ENCODE results near the gene MAP2. TPM values are rescaled to one million over a fixed set of nuclear protein-coding genes. Genes with fewer than 3 reads are reported as not detected.

MAP2 gene
- total RNA-seq, 1 donor from 2014 or later, result 7.2 TPM

DNA sequence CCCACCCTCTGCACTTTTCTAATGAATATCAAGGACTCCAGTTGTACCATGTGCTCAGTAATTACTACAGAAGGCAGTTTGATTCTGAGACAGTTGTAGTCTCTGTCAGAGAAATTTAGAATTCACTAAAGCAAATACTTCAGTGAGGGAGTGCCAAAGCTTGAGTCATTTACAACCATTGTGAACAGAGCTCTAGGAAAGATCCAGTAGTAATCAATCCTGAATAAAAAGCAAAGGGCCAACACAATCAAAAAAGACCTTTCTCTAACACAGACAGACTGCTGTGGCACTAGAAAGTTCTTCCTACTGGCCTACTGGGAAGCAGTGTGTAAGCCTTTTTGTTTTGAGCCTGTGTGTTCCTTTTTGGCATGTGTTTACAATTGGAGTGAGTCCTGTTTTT lies 212.2 kb downstream of the MAP2 start:
- Mint-ChIP-seq H3K9me3 (ENCODE audit: unreplicated experiment) (no peaks in the 10 kb centered on the region), H3K27me3 (ENCODE audit: unreplicated experiment) (peaks cover 16% of the 10 kb centered on the region), H3K4me1 (ENCODE audit: unreplicated experiment) (peaks cover 11% of the 10 kb centered on the region), H3K4me3 (ENCODE audit: unreplicated experiment) (no peak overlapping the region), H3K36me3 (ENCODE audit: unreplicated experiment) (peaks cover 3% of the 10 kb centered on the region), H3K27ac (ENCODE audit: unreplicated experiment) (no peak overlapping the region)
- no peak for DNase-seq (ENCODE audit: extremely low spot score, unreplicated experiment)
- no peak for TF ChIP-seq CTCF (IDR thresholded peaks at IDR 0.05)

DNA sequence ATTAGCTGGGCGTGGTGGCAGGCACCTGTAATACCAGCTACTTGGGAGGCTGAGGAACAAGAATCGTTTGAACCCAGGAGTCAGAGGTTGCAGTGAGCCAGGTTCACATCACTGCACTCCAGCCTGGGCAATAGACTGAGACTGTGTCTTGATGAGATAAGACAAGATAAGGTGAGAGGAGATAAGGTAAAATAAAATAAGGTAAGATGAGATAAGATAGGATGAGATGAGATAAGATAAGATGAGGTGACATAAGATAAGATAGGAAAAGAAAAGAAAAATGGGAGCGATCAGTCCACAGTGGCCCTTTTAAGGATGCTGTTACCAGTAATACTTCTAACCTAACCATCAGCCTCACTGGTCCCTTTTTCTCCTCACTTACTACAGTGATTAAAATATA lies 213.4 kb downstream of the MAP2 start:
- no peak overlapping the region for H3K27ac Mint-ChIP-seq (ENCODE audit: unreplicated experiment)
- DNase-seq (ENCODE audit: extremely low spot score, unreplicated experiment), result no peak
- H3K9me3 Mint-ChIP-seq (ENCODE audit: unreplicated experiment), result no peaks in the 10 kb centered on the region
- peaks cover 10% of the 10 kb centered on the region for H3K27me3 Mint-ChIP-seq (ENCODE audit: unreplicated experiment)
- peaks cover 13% of the 10 kb centered on the region for H3K4me1 Mint-ChIP-seq (ENCODE audit: unreplicated experiment)
- no peak for TF ChIP-seq CTCF (IDR thresholded peaks at IDR 0.05)
- peaks cover 3% of the 10 kb centered on the region for H3K36me3 Mint-ChIP-seq (ENCODE audit: unreplicated experiment)
- H3K4me3 Mint-ChIP-seq (ENCODE audit: unreplicated experiment), result no peak overlapping the region

GRCh38 chr2:209638346-209638745 lies 214.5 kb downstream of the MAP2 start:
- DNase-seq (ENCODE audit: extremely low spot score, unreplicated experiment), result no peak
- H3K36me3 Mint-ChIP-seq (ENCODE audit: unreplicated experiment), result peaks cover 2% of the 10 kb centered on the region
- no peak for TF ChIP-seq CTCF (IDR thresholded peaks at IDR 0.05)
- H3K27me3 Mint-ChIP-seq (ENCODE audit: unreplicated experiment), result peaks cover 3% of the 10 kb centered on the region
- H3K4me3 Mint-ChIP-seq (ENCODE audit: unreplicated experiment), result no peak overlapping the region
- no peak overlapping the region for H3K27ac Mint-ChIP-seq (ENCODE audit: unreplicated experiment)
- no peaks in the 10 kb centered on the region for H3K9me3 Mint-ChIP-seq (ENCODE audit: unreplicated experiment)
- peaks cover 21% of the 10 kb centered on the region for H3K4me1 Mint-ChIP-seq (ENCODE audit: unreplicated experiment)

DNA sequence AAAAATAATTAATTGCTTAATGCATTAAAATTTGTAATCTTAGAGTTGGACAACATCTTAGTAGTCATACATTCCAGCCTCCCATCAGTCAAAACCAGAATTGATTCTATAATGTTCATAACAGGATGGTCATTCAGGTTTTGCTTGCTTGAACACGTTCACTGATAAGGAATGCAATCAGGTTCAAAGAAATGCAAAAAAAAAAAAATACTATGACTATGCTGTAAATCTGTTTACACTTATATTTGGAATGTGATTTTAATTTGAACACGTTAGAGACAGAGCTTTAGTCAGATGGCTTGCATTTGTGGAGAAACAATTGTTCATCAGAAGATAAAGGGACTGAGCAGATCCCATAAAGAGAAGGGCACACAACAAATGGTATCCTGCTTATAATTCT lies 216.5 kb downstream of the MAP2 start:
- Mint-ChIP-seq H3K27ac (ENCODE audit: unreplicated experiment) (no peak overlapping the region), H3K4me3 (ENCODE audit: unreplicated experiment) (no peak overlapping the region), H3K36me3 (ENCODE audit: unreplicated experiment) (no peaks in the 10 kb centered on the region), H3K4me1 (ENCODE audit: unreplicated experiment) (peaks cover 37% of the 10 kb centered on the region), H3K27me3 (ENCODE audit: unreplicated experiment) (no peaks in the 10 kb centered on the region), H3K9me3 (ENCODE audit: unreplicated experiment) (no peaks in the 10 kb centered on the region)
- no peak for TF ChIP-seq CTCF (IDR thresholded peaks at IDR 0.05)
- DNase-seq (ENCODE audit: extremely low spot score, unreplicated experiment), result no peak

GRCh38 chr2:209642146-209642820 lies 218.4 kb downstream of the MAP2 start:
- no peaks in the 10 kb centered on the region for H3K36me3 Mint-ChIP-seq (ENCODE audit: unreplicated experiment)
- no peak overlapping the region for H3K27ac Mint-ChIP-seq (ENCODE audit: unreplicated experiment)
- H3K27me3 Mint-ChIP-seq (ENCODE audit: unreplicated experiment), result no peaks in the 10 kb centered on the region
- DNase-seq (ENCODE audit: extremely low spot score, unreplicated experiment), result no peak
- peaks cover 37% of the 10 kb centered on the region for H3K4me1 Mint-ChIP-seq (ENCODE audit: unreplicated experiment)
- H3K9me3 Mint-ChIP-seq (ENCODE audit: unreplicated experiment), result no peaks in the 10 kb centered on the region
- no peak for TF ChIP-seq CTCF (IDR thresholded peaks at IDR 0.05)
- no peak overlapping the region for H3K4me3 Mint-ChIP-seq (ENCODE audit: unreplicated experiment)

Measured in osteocyte (in vitro differentiated cells).